Mesenchymal stem cell (in vitro differentiated cells and primary cell): Measurements from ENCODE around the gene LRRFIP1.

ENCODE experiments used
- DNase-seq: peaks from one replicate; pipeline ENCODE4 v3.0.0-alpha.2; 2013
- H2AFZ ChIP-seq: one replicate; pipeline ENCODE4 v1.6.1; 2013; ENCODE audit warnings: low read depth, mild to moderate bottlenecking, control low read depth, inconsistent platforms, low read length, moderate library complexity
- H2AK5ac ChIP-seq: 2 replicates; pipeline ENCODE4 v1.6.1; 2013; ENCODE audit warnings: low read length, moderate library complexity, mild to moderate bottlenecking, inconsistent platforms; ENCODE audit not compliant: severe bottlenecking
- H2BK120ac ChIP-seq: one replicate; pipeline ENCODE4 v1.6.1; 2013; ENCODE audit warnings: low read depth, mild to moderate bottlenecking, inconsistent platforms, low read length, moderate library complexity
- H2BK12ac ChIP-seq, 2 experiments: one replicate each; pipeline ENCODE4 v1.6.1; 2013; ENCODE audit warnings: inconsistent platforms in 2 of 2, low read length in 2 of 2, mild to moderate bottlenecking in 2 of 2, moderate library complexity in 2 of 2, control low read depth in 1 of 2
- H2BK15ac ChIP-seq: one replicate; pipeline ENCODE4 v1.6.1; 2013; ENCODE audit warnings: mild to moderate bottlenecking, low read depth, inconsistent platforms; ENCODE audit not compliant: poor library complexity, severe bottlenecking
- H2BK5ac ChIP-seq: 2 replicates; pipeline ENCODE4 v1.6.1; 2013; ENCODE audit warnings: low read depth, mild to moderate bottlenecking, low read length, control low read depth, inconsistent platforms; ENCODE audit not compliant: poor library complexity, severe bottlenecking
- H3K14ac ChIP-seq, 2 experiments: one replicate each; pipeline ENCODE4 v1.6.1; 2013; ENCODE audit warnings: inconsistent platforms in 2 of 2, low read length in 2 of 2, control low read depth in 1 of 2, mild to moderate bottlenecking in 1 of 2, moderate library complexity in 1 of 2
- H3K18ac ChIP-seq, 2 experiments: one replicate each; pipeline ENCODE4 v1.6.1; 2013; ENCODE audit warnings: inconsistent platforms in 2 of 2, low read length in 2 of 2, control low read depth in 1 of 2, low read depth in 1 of 2, mild to moderate bottlenecking in 1 of 2
- H3K23ac ChIP-seq, 2 experiments: one replicate each; pipeline ENCODE4 v1.6.1; 2013; ENCODE audit warnings: inconsistent platforms in 2 of 2, low read length in 2 of 2, mild to moderate bottlenecking in 2 of 2, moderate library complexity in 2 of 2, control low read depth in 1 of 2
- H3K27ac ChIP-seq: 2 replicates; pipeline ENCODE4 v1.5.1; 2013; ENCODE audit warnings: mild to moderate bottlenecking, moderate library complexity, low read length, control low read depth, inconsistent platforms; ENCODE audit not compliant: poor library complexity, severe bottlenecking
- H3K27me3 ChIP-seq, 2 experiments: 2 replicates each; pipeline versions ENCODE4 v1.6.1 to v1.7.0; 2013; ENCODE audit warnings: low read length in 2 of 2, mild to moderate bottlenecking in 2 of 2, moderate library complexity in 2 of 2, control low read depth in 1 of 2, inconsistent platforms in 1 of 2; ENCODE audit not compliant: control insufficient read depth in 1 of 2, insufficient read depth in 1 of 2
- H3K36me3 ChIP-seq, 2 experiments: 2 replicates each; pipeline versions ENCODE4 v1.6.1 to v1.7.0; 2013; ENCODE audit warnings: low read length in 2 of 2, control low read depth in 1 of 2, inconsistent platforms in 1 of 2, low read depth in 1 of 2, mild to moderate bottlenecking in 1 of 2; ENCODE audit not compliant: insufficient read depth in 2 of 2, control insufficient read depth in 1 of 2
- H3K4ac ChIP-seq, 2 experiments: one replicate each; pipeline ENCODE4 v1.6.1; 2013; ENCODE audit warnings: inconsistent platforms in 2 of 2, low read length in 2 of 2, mild to moderate bottlenecking in 2 of 2, moderate library complexity in 2 of 2, control low read depth in 1 of 2, low read depth in 1 of 2
- H3K4me1 ChIP-seq: 2 replicates; pipeline ENCODE4 v1.6.1; 2013; ENCODE audit warnings: low read depth, low read length, control low read depth; ENCODE audit not compliant: control insufficient read depth, insufficient read depth
- H3K4me2 ChIP-seq: 2 replicates; pipeline ENCODE4 v1.6.1; 2013; ENCODE audit warnings: low read length, mild to moderate bottlenecking, inconsistent platforms; ENCODE audit not compliant: poor library complexity, severe bottlenecking
- H3K4me3 ChIP-seq, 2 experiments: 2 replicates each; pipeline versions ENCODE4 v1.5.1 to v1.7.0; 2013; ENCODE audit warnings: low read length in 2 of 2, mild to moderate bottlenecking in 2 of 2, control low read depth in 1 of 2, low read depth in 1 of 2; ENCODE audit not compliant: insufficient read depth in 1 of 2
- H3K79me1 ChIP-seq: replicated peaks from 2 replicates; pipeline ENCODE4 v1.6.1; 2013; ENCODE audit warnings: mild to moderate bottlenecking, control low read depth, low read length, inconsistent platforms; ENCODE audit not compliant: poor library complexity, severe bottlenecking
- H3K9ac ChIP-seq: 2 replicates; pipeline ENCODE4 v1.7.0; 2013; ENCODE audit warnings: mild to moderate bottlenecking, low read length, moderate library complexity
- H3K9me3 ChIP-seq: 2 replicates; pipeline ENCODE4 v1.7.0; 2013; ENCODE audit warnings: mild to moderate bottlenecking, low read length; ENCODE audit not compliant: control insufficient read depth
- H4K8ac ChIP-seq: one replicate; pipeline ENCODE4 v1.6.1; 2013; ENCODE audit warnings: inconsistent platforms, mild to moderate bottlenecking, low read length, moderate library complexity
- H4K91ac ChIP-seq: one replicate; pipeline ENCODE4 v1.6.1; 2013; ENCODE audit warnings: mild to moderate bottlenecking, low read length, inconsistent platforms
- WGBS: methylation state at CpG from one replicate; pipeline ENCODE4 v1.1.7; 2013; ENCODE audit warnings: mixed read lengths; 5-methylcytosine and 5-hydroxymethylcytosine counted together

The LRRFIP1 gene

GRCh38 chr2:237674731-237675276 lies 47.4 kb downstream of the LRRFIP1 start:
- Histone ChIP-seq H4K8ac (peak overlapping the region; percentile 81), H3K4me2 (peak overlapping the region; percentile 40), H2BK5ac (peak overlapping the region; percentile 40), H3K18ac (peak overlapping the region in 1 of 2 experiments; percentile 73), H2AFZ (no peak overlapping the region), H3K4me3 (no peak overlapping the region), H3K9ac (peak overlapping the region; percentile 76), H2AK5ac (peak overlapping the region; percentile 16), H3K14ac (peak overlapping the region in 1 of 2 experiments; percentile 58), H2BK120ac (peak overlapping the region; percentile 78), H2BK12ac (peak overlapping the region; percentile 18 to 94), H2BK15ac (peak overlapping the region; percentile 82), H3K27me3 (no peaks in the 10 kb centered on the region), H3K36me3 (peaks cover 0 to 20% of the 10 kb centered on the region in 2 experiments), H3K27ac (peak overlapping the region; percentile 25), H4K91ac (peak overlapping the region; percentile 25), H3K4ac (peak overlapping the region in 1 of 2 experiments; percentile 42), H3K23ac (no peak overlapping the region), H3K4me1 (peaks cover 30% of the 10 kb centered on the region), H3K79me1 (peaks cover 30% of the 10 kb centered on the region), H3K9me3 (no peaks in the 10 kb centered on the region)
- DNase-seq: peak; percentile 94
- WGBS: 13% methylated on average over 17 of the region's 17 CpGs

GRCh38 chr2:237675316-237675715 lies 47.9 kb downstream of the LRRFIP1 start:
- no peak overlapping the region for H3K23ac ChIP-seq
- H2BK5ac ChIP-seq: peak overlapping the region; percentile 40
- H3K14ac ChIP-seq: no peak overlapping the region
- H2AFZ ChIP-seq: no peak overlapping the region
- H3K36me3 ChIP-seq: peaks cover 0 to 17% of the 10 kb centered on the region in 2 experiments
- H3K79me1 ChIP-seq: peaks cover 30% of the 10 kb centered on the region
- H3K27ac ChIP-seq: no peak overlapping the region
- 78% methylated on average over 4 of the region's 5 CpGs for WGBS
- no peak overlapping the region for H2BK12ac ChIP-seq
- H3K18ac ChIP-seq: no peak overlapping the region
- peaks cover 27% of the 10 kb centered on the region for H3K4me1 ChIP-seq
- no peak for DNase-seq
- H2BK15ac ChIP-seq: no peak overlapping the region
- peak overlapping the region; percentile 76 for H3K9ac ChIP-seq
- H3K9me3 ChIP-seq: no peaks in the 10 kb centered on the region
- no peak overlapping the region for H3K4me2 ChIP-seq
- H3K27me3 ChIP-seq: no peaks in the 10 kb centered on the region
- H2AK5ac ChIP-seq: no peak overlapping the region
- no peak overlapping the region for H3K4me3 ChIP-seq
- peak overlapping the region; percentile 78 for H2BK120ac ChIP-seq
- no peak overlapping the region for H4K91ac ChIP-seq
- peak overlapping the region; percentile 81 for H4K8ac ChIP-seq
- H3K4ac ChIP-seq: no peak overlapping the region

- Histone ChIP-seq H3K14ac (no peak overlapping the region), H4K91ac (no peak overlapping the region), H3K4ac (no peak overlapping the region), H3K9ac (no peak overlapping the region), H4K8ac (no peak overlapping the region), H3K9me3 (no peaks in the 10 kb centered on the region), H3K4me3 (no peak overlapping the region), H3K79me1 (peaks cover 32% of the 10 kb centered on the region), H2AK5ac (no peak overlapping the region), H2BK15ac (no peak overlapping the region), H3K36me3 (peaks cover 13 to 30% of the 10 kb centered on the region in 2 experiments), H3K4me1 (peaks cover 7% of the 10 kb centered on the region), H2BK12ac (no peak overlapping the region), H3K18ac (no peak overlapping the region), H2AFZ (no peak overlapping the region), H3K23ac (no peak overlapping the region), H3K4me2 (no peak overlapping the region), H2BK120ac (no peak overlapping the region), H2BK5ac (no peak overlapping the region), H3K27me3 (no peaks in the 10 kb centered on the region), H3K27ac (no peak overlapping the region)
- WGBS: 74% methylated on average over 7 of the region's 8 CpGs
- peak; percentile 35 for DNase-seq
Observed at GRCh38 chr2:237680702-237681478, 53.5 kb downstream of the LRRFIP1 start.

- Histone ChIP-seq H3K9me3 (no peaks in the 10 kb centered on the region), H3K27ac (no peak overlapping the region), H3K9ac (no peak overlapping the region), H4K8ac (no peak overlapping the region), H3K4me3 (no peak overlapping the region), H3K4ac (no peak overlapping the region), H2BK12ac (no peak overlapping the region), H3K79me1 (peaks cover 31% of the 10 kb centered on the region), H3K18ac (no peak overlapping the region), H2BK5ac (no peak overlapping the region), H2BK120ac (no peak overlapping the region), H4K91ac (peak overlapping the region; percentile 61), H3K14ac (no peak overlapping the region), H3K23ac (no peak overlapping the region), H3K27me3 (no peaks in the 10 kb centered on the region), H3K36me3 (peaks cover 17 to 30% of the 10 kb centered on the region in 2 experiments), H3K4me1 (peaks cover 12% of the 10 kb centered on the region), H2AFZ (no peak overlapping the region), H3K4me2 (no peak overlapping the region), H2BK15ac (no peak overlapping the region), H2AK5ac (no peak overlapping the region)
- 94% methylated on average over 7 of the region's 7 CpGs for WGBS
- DNase-seq: no peak
Observed at GRCh38 chr2:237682151-237682550, 54.8 kb downstream of the LRRFIP1 start.
